Heart left ventricle (tissue), 13 donors: ENCODE results near the gene TM9SF3.

Experiments
- CTCF ChIP-seq, 12 donors: fragments of 200-600 bp; sonication (generic) in 4 of 12; IDR thresholded peaks; one replicate each; pipeline versions ENCODE4 v1.5.0 to v1.8.0; 2018 to 2022; ENCODE audit warnings: antibody characterized with exemption in 12 of 12, mild to moderate bottlenecking in 5 of 12
- POLR2A ChIP-seq, 2 donors: fragments of 450-650 bp; IDR thresholded peaks; one replicate each; pipeline ENCODE4 v1.6.1; 2017; ENCODE audit warnings: antibody characterized with exemption in 2 of 2, mild to moderate bottlenecking in 2 of 2, moderate library complexity in 2 of 2
- donor health status: ischemic (EF 13 %, LVEDD 7.1; RV severe dilation, severe dysfunction).
- donor health status: DM: no; HTN: yes; CAD: no.
- donor health status: DM: no; HTN: no; CAD: no.
- donor health status: ischemic (EF 25% LVEDD 6.9; RV normal size, moderate dysfunction).
- donor health status: ischemic (EF 25% LVEDD 5.7; RV mildly dilated, moderate dysfunction).
- donor health status: ischemic (EF 35%, LVEDD 5.7; RV mildly dilated, moderate dysfunction).
- donor health status: nonischemic (EF 11% LVEDD 7.7; RV severe dilation, severe dysfunction).
- donor health status: DM: yes; HTN: yes; CAD: no.
- donor health status: PGD.
- donor health status: ischemic (EF 29% LVEDD 5.4; RV normal size, mild dysfunction).
- donor health status: nonischemic (EF 23%, LVEDD 6.1; RV moderate dilation, normal function).

- TF ChIP-seq CTCF (IDR thresholded peaks at IDR 0.05) = no peak
- TF ChIP-seq POLR2A (IDR thresholded peaks at IDR 0.05) = no peak
These were observed 118.0 kb downstream of the TM9SF3 start for GRCh38 chr10:96468845-96469244.
